LNCAP (cell line): Measurements from ENCODE around the gene SORCS2.

Experiments used
- CTCF ChIP-seq: fragments of 450-650 bp; IDR thresholded peaks from 2 replicates; pipeline ENCODE4 v1.5.1; 2017; ENCODE audit warnings: mild to moderate bottlenecking

The SORCS2 gene

GRCh38 chr4:7182616-7183015, 9.7 kb upstream of the SORCS2 start:
- no peak for TF ChIP-seq CTCF

GRCh38 chr4:7183161-7183560, 9.2 kb upstream of the SORCS2 start:
- TF ChIP-seq CTCF, result no peak

GRCh38 chr4:7183780-7184460, 8.4 kb upstream of the SORCS2 start:
- no peak for TF ChIP-seq CTCF

- TF ChIP-seq CTCF, result no peak
These were observed 6.8 kb upstream of the SORCS2 start for GRCh38 chr4:7185487-7186030.

GRCh38 chr4:7186031-7186430, 6.3 kb upstream of the SORCS2 start:
- TF ChIP-seq CTCF, result peak; percentile 23; the same call in 1 of the 2 replicates

GRCh38 chr4:7186516-7187167, 5.7 kb upstream of the SORCS2 start:
- TF ChIP-seq CTCF, result no peak

- no peak for TF ChIP-seq CTCF
These were observed 5.2 kb upstream of the SORCS2 start for GRCh38 chr4:7187168-7187535.
